ENCODE results near the gene CYLD.

CYLD gene

DNA sequence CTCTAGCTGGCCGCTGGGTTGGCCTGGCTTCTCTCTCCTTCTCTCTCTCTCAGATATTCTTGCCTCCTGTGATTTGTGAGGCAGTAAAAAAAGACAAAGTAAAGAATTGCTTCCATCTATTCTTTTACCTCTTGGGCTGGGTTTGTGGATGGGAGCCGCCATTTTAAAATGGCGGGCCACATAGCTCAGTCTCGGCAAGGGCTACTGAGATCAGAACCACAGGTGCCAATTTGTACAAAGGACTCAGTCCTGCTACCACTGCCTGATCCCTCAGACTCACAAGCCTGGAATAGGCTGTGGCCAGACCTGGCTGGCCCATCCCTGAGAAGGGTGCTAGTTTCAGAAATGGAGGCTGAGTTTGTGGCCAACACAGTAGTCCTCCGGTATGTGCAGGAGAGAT is 24.4 kb upstream of the CYLD start:
- no peak for TF ChIP-seq REST (IDR thresholded peaks at IDR 0.05; ENCODE audit: insufficient replicate concordance, low read depth)
- TF ChIP-seq POLR2AphosphoS5 (IDR thresholded peaks at IDR 0.05; ENCODE audit: low read depth), result no peak
- TF ChIP-seq GABPA (IDR thresholded peaks at IDR 0.05; ENCODE audit: low read depth), result no peak
- TF ChIP-seq SPI1 (IDR thresholded peaks at IDR 0.05; ENCODE audit: borderline replicate concordance, low read depth), result no peak
- TF ChIP-seq, protein P1, sequence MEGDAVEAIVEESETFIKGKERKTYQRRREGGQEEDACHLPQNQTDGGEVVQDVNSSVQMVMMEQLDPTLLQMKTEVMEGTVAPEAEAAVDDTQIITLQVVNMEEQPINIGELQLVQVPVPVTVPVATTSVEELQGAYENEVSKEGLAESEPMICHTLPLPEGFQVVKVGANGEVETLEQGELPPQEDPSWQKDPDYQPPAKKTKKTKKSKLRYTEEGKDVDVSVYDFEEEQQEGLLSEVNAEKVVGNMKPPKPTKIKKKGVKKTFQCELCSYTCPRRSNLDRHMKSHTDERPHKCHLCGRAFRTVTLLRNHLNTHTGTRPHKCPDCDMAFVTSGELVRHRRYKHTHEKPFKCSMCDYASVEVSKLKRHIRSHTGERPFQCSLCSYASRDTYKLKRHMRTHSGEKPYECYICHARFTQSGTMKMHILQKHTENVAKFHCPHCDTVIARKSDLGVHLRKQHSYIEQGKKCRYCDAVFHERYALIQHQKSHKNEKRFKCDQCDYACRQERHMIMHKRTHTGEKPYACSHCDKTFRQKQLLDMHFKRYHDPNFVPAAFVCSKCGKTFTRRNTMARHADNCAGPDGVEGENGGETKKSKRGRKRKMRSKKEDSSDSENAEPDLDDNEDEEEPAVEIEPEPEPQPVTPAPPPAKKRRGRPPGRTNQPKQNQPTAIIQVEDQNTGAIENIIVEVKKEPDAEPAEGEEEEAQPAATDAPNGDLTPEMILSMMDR (IDR thresholded peaks at IDR 0.05; ENCODE audit: insufficient read depth, low read length), result no peak
- no peak overlapping the region for H3K4me3 ChIP-seq (replicated peaks; ENCODE audit: insufficient read depth, low read length)
- H3K27me3 ChIP-seq (ENCODE audit: insufficient read depth, poor library complexity, severe bottlenecking), result no peaks in the 10 kb centered on the region
- no peak for DNase-seq (ENCODE audit: low read depth in 1 of 2, low spot score in 1 of 2)
- peak overlapping the region; percentile 21 for H3K27ac ChIP-seq (replicated peaks)

DNA sequence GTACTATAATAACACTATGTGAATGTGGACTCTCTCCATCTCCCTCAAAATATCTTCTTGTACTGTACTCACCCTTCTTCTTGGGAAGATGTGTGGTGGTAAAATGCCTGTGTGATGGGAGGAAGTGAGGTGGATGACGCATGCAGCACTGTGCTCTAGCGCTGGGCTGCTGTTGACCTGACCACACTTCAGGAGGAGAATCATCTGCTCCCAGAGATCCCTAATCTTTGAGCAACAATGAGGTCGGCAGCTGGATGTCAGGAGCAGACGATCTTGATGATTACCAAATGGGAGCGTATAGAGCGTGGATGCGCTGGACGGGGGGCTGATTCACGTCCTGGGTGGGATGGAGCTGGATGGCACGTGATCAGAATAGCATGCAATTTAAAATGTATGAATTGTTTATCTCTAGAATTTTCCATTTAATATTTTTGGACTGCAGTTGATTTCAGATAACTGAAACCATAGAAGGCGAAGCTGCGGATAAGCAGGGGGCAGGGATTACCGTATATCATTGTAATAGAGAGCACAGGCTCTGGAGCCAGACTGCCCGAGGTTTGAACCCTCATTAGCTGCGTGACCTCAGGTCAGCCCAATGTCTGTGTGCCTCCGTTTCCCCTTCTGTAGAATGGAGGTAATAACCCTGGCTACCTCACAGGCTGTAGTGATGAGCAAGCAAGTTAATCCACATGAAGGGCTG is 23.7 kb upstream of the CYLD start:
- no peak for DNase-seq (ENCODE audit: low read depth in 1 of 2, low spot score in 1 of 2)
- Histone ChIP-seq H3K27ac (replicated peaks) (no peak overlapping the region), H3K27me3 (ENCODE audit: insufficient read depth, poor library complexity, severe bottlenecking) (no peaks in the 10 kb centered on the region), H3K4me3 (replicated peaks; ENCODE audit: insufficient read depth, low read length) (no peak overlapping the region)
- TF ChIP-seq POLR2AphosphoS5 (IDR thresholded peaks at IDR 0.05; ENCODE audit: low read depth) (no peak), REST (IDR thresholded peaks at IDR 0.05; ENCODE audit: insufficient replicate concordance, low read depth) (no peak), GABPA (IDR thresholded peaks at IDR 0.05; ENCODE audit: low read depth) (no peak), SPI1 (IDR thresholded peaks at IDR 0.05; ENCODE audit: borderline replicate concordance, low read depth) (peak; percentile 39; the same call in 1 of the 2 replicates)
- TF ChIP-seq, protein P1 (IDR thresholded peaks at IDR 0.05; ENCODE audit: insufficient read depth, low read length), result no peak

DNA sequence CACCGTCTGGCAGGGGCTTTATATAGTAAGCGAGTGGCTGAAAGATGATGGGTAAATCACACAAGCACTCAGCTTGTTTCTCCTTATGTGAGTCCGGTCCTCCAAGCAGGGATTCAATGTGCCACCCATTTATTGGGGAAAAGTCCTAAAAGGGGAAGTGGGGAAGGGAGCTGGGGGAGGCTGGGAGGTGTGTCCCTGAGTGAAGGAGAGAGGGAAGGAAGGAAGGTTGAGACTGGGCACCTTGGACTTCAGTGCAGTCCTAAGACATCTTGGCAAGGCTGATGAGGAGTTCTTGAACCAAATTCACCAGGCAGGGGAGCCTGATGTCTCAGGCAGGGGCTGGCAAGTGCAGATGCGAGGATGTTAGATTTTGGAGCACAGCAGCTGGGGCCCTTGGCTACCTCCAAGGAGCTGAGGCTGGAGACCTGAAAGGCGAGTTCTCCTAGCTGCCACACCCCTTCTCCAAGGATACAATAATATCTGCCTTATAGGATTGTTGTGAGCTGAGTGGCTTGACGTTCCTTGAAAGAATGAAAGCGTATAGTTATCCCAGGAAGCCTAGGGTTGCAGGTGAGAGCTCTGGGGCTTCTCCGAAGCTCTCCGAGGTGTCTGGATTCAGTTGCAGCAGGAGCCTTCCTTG is 23.0 kb upstream of the CYLD start:
- no peak for TF ChIP-seq GABPA (IDR thresholded peaks at IDR 0.05; ENCODE audit: low read depth)
- TF ChIP-seq SPI1 (IDR thresholded peaks at IDR 0.05; ENCODE audit: borderline replicate concordance, low read depth), result peak; percentile 63
- Histone ChIP-seq H3K27ac (replicated peaks) (no peak overlapping the region), H3K4me3 (replicated peaks; ENCODE audit: insufficient read depth, low read length) (no peak overlapping the region), H3K27me3 (ENCODE audit: insufficient read depth, poor library complexity, severe bottlenecking) (no peaks in the 10 kb centered on the region)
- DNase-seq (ENCODE audit: low read depth in 1 of 2, low spot score in 1 of 2), result no peak

GRCh38 chr16:50719401-50720337 is 22.2 kb upstream of the CYLD start:
- no peak overlapping the region for H3K4me3 ChIP-seq (replicated peaks; ENCODE audit: insufficient read depth, low read length)
- peak in 1 of 2 experiments; percentile 33 for DNase-seq (ENCODE audit: low read depth in 1 of 2, low spot score in 1 of 2)
- TF ChIP-seq SPI1 (IDR thresholded peaks at IDR 0.05; ENCODE audit: borderline replicate concordance, low read depth) (no peak), GABPA (IDR thresholded peaks at IDR 0.05; ENCODE audit: low read depth) (no peak), POLR2AphosphoS5 (IDR thresholded peaks at IDR 0.05; ENCODE audit: low read depth) (no peak), REST (IDR thresholded peaks at IDR 0.05; ENCODE audit: insufficient replicate concordance, low read depth) (no peak)
- TF ChIP-seq, protein P1 (IDR thresholded peaks at IDR 0.05; ENCODE audit: insufficient read depth, low read length), result no peak
- no peak overlapping the region for H3K27ac ChIP-seq (replicated peaks)
- H3K27me3 ChIP-seq (ENCODE audit: insufficient read depth, poor library complexity, severe bottlenecking), result no peaks in the 10 kb centered on the region
